Skeletal muscle tissue (tissue), 4 donors: ENCODE results near the gene ZNF771. TPM values are rescaled to one million over a fixed set of nuclear protein-coding genes. Genes with fewer than 3 reads are reported as not detected.

ENCODE experiments used
- H3K27ac ChIP-seq: one replicate; pipeline ENCODE4 v1.7.0; 2013; ENCODE audit warnings: mild to moderate bottlenecking, low read depth, low read length, inconsistent platforms
- H3K27me3 ChIP-seq, 3 donors: one replicate each; pipeline ENCODE4 v1.7.0; 2013; ENCODE audit warnings: low read length in 3 of 3; ENCODE audit not compliant: control insufficient read depth in 3 of 3, insufficient read depth in 3 of 3
- H3K36me3 ChIP-seq, 3 donors: one replicate each; pipeline ENCODE4 v1.7.0; 2013; ENCODE audit warnings: low read length in 3 of 3; ENCODE audit not compliant: control insufficient read depth in 3 of 3, insufficient read depth in 3 of 3
- H3K4me1 ChIP-seq, 3 donors: one replicate each; pipeline ENCODE4 v1.7.0; 2013; ENCODE audit warnings: low read length in 3 of 3, mild to moderate bottlenecking in 3 of 3; ENCODE audit not compliant: control insufficient read depth in 3 of 3, insufficient read depth in 3 of 3
- H3K4me3 ChIP-seq, 3 donors: one replicate each; pipeline ENCODE4 v1.7.0; 2013; ENCODE audit warnings: low read length in 3 of 3
- H3K9ac ChIP-seq, 3 donors: one replicate each; pipeline ENCODE4 v1.7.0; 2013; ENCODE audit warnings: low read length in 3 of 3, mild to moderate bottlenecking in 3 of 3, moderate library complexity in 2 of 3, low read depth in 1 of 3
- H3K9me3 ChIP-seq, 3 donors: one replicate each; pipeline ENCODE4 v1.7.0; 2013; ENCODE audit warnings: low read length in 3 of 3; ENCODE audit not compliant: control insufficient read depth in 3 of 3
- total RNA-seq: library from RNA; depleted of rRNA; stranded (reverse); fragments of >200 nt; gene quantifications from one replicate; pipeline ENCODE4 v1.2.3, GENCODE V29; 2014
- donor health status: Osteomylitis.

The ZNF771 gene
- total RNA-seq, 1 donor from 2014 or later = 5.2 TPM

- Histone ChIP-seq H3K36me3 (peaks cover 10 to 16% (median 11%) of the 10 kb centered on the region in 3 donors), H3K9ac (peak within 1 kb of the TSS; percentile 78 to 89 (median 81)), H3K9me3 (no peaks in the 10 kb centered on the region), H3K27ac (peak within 1 kb of the TSS; percentile 100), H3K4me1 (peaks cover 28 to 55% (median 34%) of the 10 kb centered on the region in 3 donors), H3K27me3 (no peaks in the 10 kb centered on the region), H3K4me3 (peak within 1 kb of the TSS; percentile 58 to 88 (median 78))
These were observed 32.9 kb upstream of the ZNF771 start, which contains the start of gene MYL11 for GRCh38 chr16:30374538-30374937. TSS of gene MYL11 (plus strand) at chr16:30374802. CDS start at chr16:30374858, 56 bp downstream.

DNA sequence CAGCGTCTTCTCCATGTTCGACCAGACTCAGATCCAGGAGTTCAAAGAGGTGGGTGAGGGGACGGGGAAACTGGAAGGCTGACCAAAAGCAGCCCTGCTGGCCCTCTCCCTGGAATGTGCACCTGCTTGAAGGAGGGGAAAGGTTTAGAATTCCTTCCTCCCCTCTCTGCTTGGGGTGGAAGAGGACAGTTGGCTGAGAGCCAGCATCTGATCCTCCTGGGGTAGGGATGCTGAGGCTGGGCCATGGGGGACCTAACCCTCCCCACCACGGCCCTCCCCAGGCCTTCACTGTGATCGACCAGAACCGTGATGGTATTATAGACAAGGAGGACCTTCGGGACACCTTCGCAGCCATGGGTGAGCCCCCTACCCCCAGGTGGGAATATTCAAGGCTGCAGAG is 31.5 kb upstream of the ZNF771 start:
- Histone ChIP-seq H3K4me1 (peaks cover 28 to 55% (median 34%) of the 10 kb centered on the region in 3 donors), H3K27me3 (no peaks in the 10 kb centered on the region), H3K9ac (peak overlapping the region; percentile 78 to 89 (median 81)), H3K27ac (peak overlapping the region; percentile 100), H3K9me3 (no peaks in the 10 kb centered on the region), H3K36me3 (peaks cover 10 to 16% (median 11%) of the 10 kb centered on the region in 3 donors), H3K4me3 (peak overlapping the region; percentile 58 to 88 (median 78))

GRCh38 chr16:30376461-30376902 is 30.9 kb upstream of the ZNF771 start:
- Histone ChIP-seq H3K4me1 (peaks cover 23 to 51% (median 31%) of the 10 kb centered on the region in 3 donors), H3K9ac (peak overlapping the region; percentile 78 to 89 (median 81))

GRCh38 chr16:30377050-30377811 is 30.2 kb upstream of the ZNF771 start:
- peak overlapping the region; percentile 100 for H3K27ac ChIP-seq
- no peaks in the 10 kb centered on the region for H3K9me3 ChIP-seq
- H3K4me1 ChIP-seq = peaks cover 20 to 43% (median 24%) of the 10 kb centered on the region in 3 donors
- peak overlapping the region; percentile 78 to 88 (median 85) for H3K4me3 ChIP-seq
- H3K9ac ChIP-seq = peak overlapping the region; percentile 89 to 92 (median 89)
- no peaks in the 10 kb centered on the region for H3K27me3 ChIP-seq
- peaks cover 10 to 16% (median 11%) of the 10 kb centered on the region in 3 donors for H3K36me3 ChIP-seq

More at GRCh38 chr16:30376461-30376902, 30.9 kb upstream of the ZNF771 start:
- Histone ChIP-seq H3K36me3 (peaks cover 10 to 16% (median 11%) of the 10 kb centered on the region in 3 donors), H3K4me3 (peak overlapping the region; percentile 58 to 88 (median 78)), H3K9me3 (no peaks in the 10 kb centered on the region), H3K27me3 (no peaks in the 10 kb centered on the region), H3K27ac (peak overlapping the region; percentile 100)

GRCh38 chr16:30377812-30378235 is 29.6 kb upstream of the ZNF771 start:
- Histone ChIP-seq H3K4me3 (peak overlapping the region; percentile 78 to 88 (median 85)), H3K4me1 (peaks cover 18 to 37% (median 20%) of the 10 kb centered on the region in 3 donors), H3K36me3 (peaks cover 10 to 16% (median 11%) of the 10 kb centered on the region in 3 donors), H3K27ac (peak overlapping the region; percentile 100), H3K9ac (peak overlapping the region; percentile 89 to 92 (median 89)), H3K27me3 (no peaks in the 10 kb centered on the region), H3K9me3 (no peaks in the 10 kb centered on the region)

- peaks cover 18 to 34% (median 18%) of the 10 kb centered on the region in 3 donors for H3K4me1 ChIP-seq
- H3K27me3 ChIP-seq = no peaks in the 10 kb centered on the region
- H3K9me3 ChIP-seq = no peaks in the 10 kb centered on the region
- peak overlapping the region; percentile 89 to 92 (median 89) for H3K9ac ChIP-seq
- peak overlapping the region; percentile 88 to 93 (median 88) for H3K4me3 ChIP-seq
- peak overlapping the region; percentile 100 for H3K27ac ChIP-seq
- peaks cover 10 to 16% (median 11%) of the 10 kb centered on the region in 3 donors for H3K36me3 ChIP-seq
These were observed 28.9 kb upstream of the ZNF771 start for GRCh38 chr16:30378236-30379157.

- Histone ChIP-seq H3K4me3 (peak overlapping the region; percentile 88 to 93 (median 88)), H3K36me3 (peaks cover 10 to 16% (median 11%) of the 10 kb centered on the region in 3 donors), H3K9me3 (no peaks in the 10 kb centered on the region), H3K4me1 (peaks cover 12 to 30% (median 18%) of the 10 kb centered on the region in 3 donors), H3K27me3 (no peaks in the 10 kb centered on the region), H3K9ac (peak overlapping the region; percentile 57 to 79 (median 71)), H3K27ac (peak overlapping the region; percentile 100)
These were observed 28.1 kb upstream of the ZNF771 start for GRCh38 chr16:30379158-30379783.

DNA sequence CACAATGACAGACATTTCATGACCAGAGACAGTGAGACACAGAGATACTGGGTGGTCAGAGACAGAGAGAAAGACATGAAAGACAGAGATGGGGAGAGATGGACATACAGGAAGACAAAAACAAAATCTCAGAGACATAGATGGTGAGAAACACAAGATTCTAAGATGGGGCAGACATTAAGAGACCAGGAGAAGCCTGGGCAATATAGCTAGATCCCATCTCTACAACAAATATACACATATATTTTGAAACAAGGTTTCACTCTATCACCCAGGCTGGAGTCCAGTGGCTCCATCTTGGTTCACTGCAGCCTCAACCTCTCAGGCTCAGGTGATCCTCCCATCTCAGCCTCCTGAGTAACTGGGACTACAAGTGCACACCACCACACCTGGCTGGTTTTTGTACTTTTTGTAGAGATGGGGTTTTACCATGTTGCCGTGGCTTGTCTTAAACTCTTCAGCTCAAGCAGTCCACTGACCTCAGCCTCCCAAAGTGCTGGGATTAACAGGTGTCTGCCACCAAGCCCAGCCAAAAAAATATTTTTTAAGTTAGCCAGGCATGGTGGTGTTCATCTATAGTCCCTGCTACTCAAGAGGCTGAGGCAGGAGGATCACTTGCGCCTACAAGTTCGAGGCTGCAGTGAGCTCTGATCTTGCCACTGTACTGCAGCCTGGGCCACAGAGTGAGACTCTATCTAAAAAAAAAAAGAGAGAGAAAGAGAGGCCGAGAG is 27.2 kb upstream of the ZNF771 start:
- Histone ChIP-seq H3K9ac (no peak overlapping the region), H3K4me1 (peaks cover 12 to 27% (median 14%) of the 10 kb centered on the region in 3 donors), H3K36me3 (peaks cover 10 to 16% (median 11%) of the 10 kb centered on the region in 3 donors), H3K27me3 (no peaks in the 10 kb centered on the region), H3K4me3 (no peak overlapping the region), H3K27ac (no peak overlapping the region), H3K9me3 (no peaks in the 10 kb centered on the region)
